Activated naive CD4-positive, alpha-beta T cell treated with anti-CD3 and anti-CD28 coated beads, Interleukin-2, amount 50 U/mL, for 72 hours (primary cell): ENCODE results near the gene PRKCH. TPM values are rescaled to one million over a fixed set of nuclear protein-coding genes. Genes with fewer than 3 reads are reported as not detected.

Source experiments
- ATAC-seq, 2 donors: fragments of 150-1000 bp; cut with Tn5 transposase; 2 replicates each; pipeline ENCODE4 v1.10.0; 2021; ENCODE audit warnings: mild to moderate bottlenecking in 2 of 2, moderate library complexity in 2 of 2
- DNase-seq, 2 donors: peaks; one replicate each; pipeline ENCODE4 v3.0.0; 2021 to 2022; ENCODE audit warnings: low spot score in 2 of 2
- H3K27ac Mint-ChIP-seq, 2 donors: one replicate each; pipeline ENCODE4 v1.8.0; 2022; ENCODE audit warnings: mild to moderate bottlenecking in 2 of 2, mixed read lengths in 2 of 2
- H3K36me3 Mint-ChIP-seq, 2 donors: one replicate each; pipeline ENCODE4 v1.8.0; 2022; ENCODE audit warnings: mixed read lengths in 2 of 2
- H3K9me3 Mint-ChIP-seq, 2 donors: one replicate each; pipeline ENCODE4 v1.8.0; 2022; ENCODE audit warnings: mixed read lengths in 2 of 2
- total RNA-seq, 2 donors: library from RNA; stranded (reverse); gene quantifications; one replicate each; pipeline ENCODE4 v1.2.3, GENCODE V29; 2022

The PRKCH gene
- total RNA-seq, 2 donors from 2014 or later: 131 to 216 TPM

DNA sequence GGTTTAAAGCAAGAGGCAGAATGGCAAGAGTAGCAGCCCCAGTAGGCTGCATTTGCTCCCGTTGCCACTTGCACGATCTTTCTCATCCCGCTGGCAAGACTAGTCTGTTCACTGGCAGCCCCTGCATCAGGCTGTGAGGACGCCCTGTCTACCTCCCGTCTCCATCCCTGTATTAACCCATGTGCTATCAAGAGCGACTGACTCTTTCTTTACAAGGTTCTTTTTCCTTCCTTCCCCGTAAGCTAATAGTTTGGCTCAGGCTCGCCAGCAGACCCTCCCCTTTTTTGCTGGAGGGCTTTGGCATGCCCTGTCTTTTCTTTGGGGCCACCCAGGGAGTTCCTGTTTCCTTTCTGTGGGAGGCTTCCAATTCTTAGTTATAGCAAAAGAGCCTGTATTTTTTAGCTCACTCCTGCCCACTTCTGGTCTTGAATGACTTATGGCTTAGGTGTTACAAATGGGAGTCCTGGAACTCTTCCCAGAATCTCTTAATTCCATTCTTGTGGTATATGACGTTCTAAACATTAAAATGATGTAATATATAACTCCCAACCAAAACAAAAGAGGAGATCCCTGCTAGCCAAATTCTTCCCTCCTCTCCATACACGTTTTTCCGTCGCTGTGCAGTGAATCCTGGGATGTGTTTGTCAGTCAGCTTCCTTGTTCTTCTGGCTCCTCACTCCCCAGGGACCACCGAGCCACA lies 149.0 kb downstream of the PRKCH start:
- peak overlapping the region; percentile 93 to 98 for H3K27ac Mint-ChIP-seq
- no peak for ATAC-seq
- DNase-seq: no peak
- peaks cover 7 to 45% of the 10 kb centered on the region in 2 donors for H3K36me3 Mint-ChIP-seq
- peaks cover 0 to 3% of the 10 kb centered on the region in 2 donors for H3K9me3 Mint-ChIP-seq

DNA sequence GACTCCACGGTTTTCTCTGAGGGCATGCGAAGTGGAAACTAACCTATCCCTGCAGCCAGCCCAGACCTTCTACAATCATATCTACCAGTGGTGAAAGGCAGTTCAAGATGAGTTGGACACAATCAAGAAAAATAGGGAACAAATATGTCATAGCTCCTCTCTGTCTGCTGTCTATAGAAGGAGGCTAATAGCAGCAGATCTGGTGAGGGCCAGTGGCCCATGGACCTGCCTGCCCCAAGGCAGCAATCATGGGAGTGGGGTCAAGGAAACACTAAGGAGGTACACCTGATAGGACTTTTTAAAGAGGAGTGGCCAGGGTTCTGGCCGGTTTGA lies 149.5 kb downstream of the PRKCH start:
- ATAC-seq (no peak), DNase-seq (no peak)
- Mint-ChIP-seq H3K27ac (peak overlapping the region; percentile 93 to 98), H3K9me3 (peaks cover 0 to 3% of the 10 kb centered on the region in 2 donors), H3K36me3 (peaks cover 5 to 42% of the 10 kb centered on the region in 2 donors)

DNA sequence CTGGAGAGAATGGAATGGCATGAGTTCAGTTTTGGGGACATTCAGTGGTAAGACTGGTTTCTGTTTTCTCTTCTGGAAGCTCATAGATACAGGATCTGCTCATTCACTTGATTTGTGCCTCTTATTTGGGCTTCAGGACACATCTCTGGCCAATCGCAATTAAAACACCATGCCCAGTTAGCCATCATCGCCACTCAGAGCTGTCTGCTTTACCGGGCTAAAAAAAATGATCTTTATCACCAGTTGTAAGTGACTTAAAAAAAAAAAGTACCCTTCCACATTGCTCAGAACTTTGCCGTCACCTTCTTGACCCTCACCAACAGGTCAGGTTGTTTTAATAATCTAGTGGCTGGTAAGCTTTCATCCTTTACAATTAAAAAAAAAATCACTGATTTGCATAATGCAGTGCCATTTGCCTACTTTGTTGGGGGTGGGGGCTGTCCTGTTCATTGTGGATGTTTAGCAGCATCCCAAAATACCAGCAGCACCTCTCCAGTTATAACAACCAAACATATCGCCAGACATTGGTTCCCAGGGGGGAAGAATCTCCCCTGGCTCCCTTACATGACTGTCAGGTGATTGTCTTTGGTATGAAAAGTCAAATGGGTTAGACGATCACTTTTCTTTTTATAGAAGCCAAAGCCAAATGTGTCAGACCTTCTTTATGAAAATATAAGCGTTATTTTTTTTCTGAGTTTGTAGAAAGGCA lies 150.1 kb downstream of the PRKCH start:
- H3K27ac Mint-ChIP-seq: peak overlapping the region; percentile 93 to 98
- H3K9me3 Mint-ChIP-seq: peaks cover 0 to 3% of the 10 kb centered on the region in 2 donors
- peaks cover 5 to 42% of the 10 kb centered on the region in 2 donors for H3K36me3 Mint-ChIP-seq
- ATAC-seq: no peak
- DNase-seq: no peak

DNA sequence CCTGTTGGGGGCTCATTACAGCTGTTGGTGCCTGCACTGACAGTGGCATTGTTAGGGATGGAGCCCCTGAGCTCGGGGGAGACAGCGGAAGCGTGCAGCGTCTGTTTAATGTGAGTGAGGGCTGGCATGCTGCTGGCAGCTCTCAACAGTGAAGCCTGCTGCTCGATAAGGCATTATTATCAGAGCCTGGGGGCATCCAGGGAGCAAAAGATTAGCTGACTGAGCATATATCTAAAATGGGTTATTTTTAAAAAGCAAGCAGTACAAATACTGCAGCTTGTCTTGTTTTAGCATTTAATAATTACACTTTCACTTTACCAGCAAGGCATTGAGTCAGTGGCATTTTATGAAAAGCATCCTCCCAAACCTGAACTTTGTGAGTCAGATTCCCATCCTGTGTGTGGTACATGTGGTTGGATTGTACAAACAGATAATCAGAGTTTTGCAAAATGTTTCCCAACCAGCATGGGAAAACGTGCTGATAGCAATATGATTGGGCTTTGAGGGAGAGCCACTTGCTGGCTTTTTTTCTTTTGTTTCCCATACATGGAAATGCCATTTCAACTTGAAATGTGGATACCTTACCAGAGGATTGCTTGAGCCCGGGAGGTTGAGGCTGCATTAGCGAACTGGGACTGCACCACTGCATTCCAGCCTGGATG lies 150.8 kb downstream of the PRKCH start:
- peak in 1 of 2 donors; percentile 44 for DNase-seq
- ATAC-seq: peak; percentile 43 to 51
- Mint-ChIP-seq H3K36me3 (peaks cover 5 to 42% of the 10 kb centered on the region in 2 donors), H3K27ac (peak overlapping the region; percentile 93 to 98), H3K9me3 (peaks cover 0 to 3% of the 10 kb centered on the region in 2 donors)

DNA sequence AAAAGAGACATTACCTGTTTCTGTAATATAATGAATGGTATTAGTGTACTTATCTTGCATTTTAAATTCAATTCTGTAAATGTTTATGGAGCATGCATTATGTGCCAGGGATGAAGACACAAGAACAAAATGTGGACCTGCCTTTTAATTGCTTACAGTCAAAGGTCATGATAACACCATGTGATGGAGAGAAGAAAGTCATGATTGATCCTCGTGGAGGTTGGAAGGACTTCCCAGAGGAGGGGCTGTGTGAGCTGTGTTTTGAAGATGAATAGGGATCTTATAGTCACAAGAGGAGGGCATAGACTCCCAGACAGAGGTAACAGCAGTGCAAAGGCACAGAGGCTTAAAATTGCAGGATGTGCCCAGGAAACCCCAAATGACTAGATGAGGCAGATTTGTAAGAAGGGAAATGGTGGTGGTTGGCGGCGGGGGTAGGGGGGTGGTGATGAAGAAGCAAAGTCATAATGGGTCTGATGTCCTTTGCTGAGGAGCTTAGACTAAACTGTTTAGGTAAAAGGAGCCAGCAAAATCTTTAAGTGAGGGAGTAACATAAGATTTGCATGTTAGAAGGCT lies 151.5 kb downstream of the PRKCH start:
- Mint-ChIP-seq H3K36me3 (peaks cover 7 to 35% of the 10 kb centered on the region in 2 donors), H3K9me3 (peaks cover 0 to 3% of the 10 kb centered on the region in 2 donors), H3K27ac (peak overlapping the region; percentile 93 to 98)
- ATAC-seq (peak; percentile 67 to 69), DNase-seq (peak; percentile 73 to 74)

DNA sequence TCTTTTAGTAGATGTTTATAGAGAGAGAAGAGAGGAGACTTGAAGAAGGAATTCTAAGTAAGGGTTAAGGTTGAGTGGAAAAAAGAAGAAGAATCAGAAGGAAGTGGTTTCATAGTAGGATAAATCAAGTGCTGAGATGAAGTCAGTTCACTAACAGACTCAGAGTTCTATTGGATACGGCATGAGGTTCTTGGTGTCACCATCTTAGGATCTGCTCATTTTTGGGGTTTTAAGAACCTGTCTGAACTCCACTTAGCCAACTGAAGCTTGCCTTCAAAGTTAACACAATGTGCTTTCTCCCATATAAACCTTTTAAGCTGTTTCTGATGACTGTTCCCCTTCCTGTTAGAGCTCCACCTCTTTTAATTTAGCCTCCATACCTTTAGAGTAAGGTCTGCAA lies 152.6 kb downstream of the PRKCH start:
- no peak for DNase-seq
- H3K9me3 Mint-ChIP-seq: peaks cover 0 to 3% of the 10 kb centered on the region in 2 donors
- H3K27ac Mint-ChIP-seq: peak overlapping the region; percentile 93 to 98
- peaks cover 9 to 28% of the 10 kb centered on the region in 2 donors for H3K36me3 Mint-ChIP-seq
- no peak for ATAC-seq

DNA sequence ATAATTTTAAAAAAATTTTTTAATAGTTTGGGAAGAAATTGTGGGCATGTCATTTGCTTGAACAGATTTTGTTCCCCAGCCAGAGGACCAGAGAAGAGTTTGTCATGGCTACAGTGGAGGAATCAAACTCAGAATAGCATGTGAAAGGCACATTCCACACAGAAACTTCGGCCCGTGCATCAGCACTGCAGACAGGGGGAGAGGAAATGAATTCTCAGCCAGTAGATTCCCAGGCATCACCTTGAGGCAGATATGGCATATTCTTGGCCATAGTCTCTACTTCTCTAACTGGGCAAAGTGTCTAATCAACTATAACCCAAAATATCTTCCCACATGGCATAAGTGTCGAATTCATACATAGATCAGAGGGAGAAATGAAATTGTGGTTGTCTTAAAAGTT lies 153.3 kb downstream of the PRKCH start:
- DNase-seq: no peak
- no peak for ATAC-seq
- H3K36me3 Mint-ChIP-seq: peaks cover 9 to 26% of the 10 kb centered on the region in 2 donors
- H3K27ac Mint-ChIP-seq: peak overlapping the region; percentile 69 to 93
- peaks cover 0 to 3% of the 10 kb centered on the region in 2 donors for H3K9me3 Mint-ChIP-seq

DNA sequence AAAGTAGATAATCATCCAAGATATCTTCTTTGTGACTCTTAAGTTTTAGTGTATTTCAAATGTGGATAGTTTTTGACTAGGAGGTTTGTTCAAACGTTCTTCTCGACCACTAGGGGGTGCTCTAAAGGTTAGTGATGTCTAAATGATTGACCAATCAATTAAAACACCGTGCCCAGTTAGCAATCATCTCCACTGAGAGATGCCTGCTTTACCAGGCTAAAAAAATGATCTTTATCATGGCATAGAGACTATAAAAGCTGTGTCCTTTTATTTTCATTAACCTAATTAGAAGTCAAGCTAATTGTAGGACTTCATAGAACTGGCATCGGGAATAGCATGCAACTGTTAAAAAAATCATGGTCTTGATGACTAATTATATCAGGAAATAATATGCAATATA lies 153.9 kb downstream of the PRKCH start:
- no peak for ATAC-seq
- Mint-ChIP-seq H3K27ac (peak overlapping the region; percentile 69 to 93), H3K36me3 (peaks cover 9 to 20% of the 10 kb centered on the region in 2 donors), H3K9me3 (peaks cover 0 to 3% of the 10 kb centered on the region in 2 donors)
- DNase-seq: peak in 1 of 2 donors; percentile 47

DNA sequence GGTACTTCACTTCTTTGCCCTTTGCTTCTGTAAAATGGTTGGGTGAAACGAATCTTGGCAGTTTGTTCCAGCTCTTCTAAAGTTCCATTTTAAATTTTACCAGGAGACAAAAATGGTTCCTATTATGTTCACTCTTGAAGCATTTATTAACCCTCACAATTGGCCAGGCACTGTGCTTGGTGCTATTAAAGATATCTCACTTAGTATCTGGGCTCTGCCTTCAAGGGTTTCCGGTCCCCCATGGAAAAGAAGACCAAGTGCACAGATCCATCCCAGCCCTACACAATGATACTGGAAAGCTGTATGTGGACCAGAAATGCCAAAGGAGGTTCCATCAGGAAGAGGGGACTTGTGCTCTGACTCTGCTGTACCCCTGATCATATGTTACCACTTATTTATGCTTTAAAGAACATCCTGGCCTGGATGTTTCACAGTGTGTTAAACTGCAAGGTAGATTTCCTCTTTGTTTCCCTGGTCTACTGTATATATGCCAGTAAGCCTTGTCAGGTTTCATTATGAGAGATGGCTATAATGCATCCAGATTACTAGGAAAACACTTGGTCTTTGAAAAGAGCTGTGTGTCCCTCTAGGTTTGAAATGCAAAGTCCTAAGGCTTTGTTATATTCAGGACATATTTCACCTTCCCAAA lies 154.8 kb downstream of the PRKCH start:
- no peak for DNase-seq
- ATAC-seq: peak; percentile 4 to 22

DNA sequence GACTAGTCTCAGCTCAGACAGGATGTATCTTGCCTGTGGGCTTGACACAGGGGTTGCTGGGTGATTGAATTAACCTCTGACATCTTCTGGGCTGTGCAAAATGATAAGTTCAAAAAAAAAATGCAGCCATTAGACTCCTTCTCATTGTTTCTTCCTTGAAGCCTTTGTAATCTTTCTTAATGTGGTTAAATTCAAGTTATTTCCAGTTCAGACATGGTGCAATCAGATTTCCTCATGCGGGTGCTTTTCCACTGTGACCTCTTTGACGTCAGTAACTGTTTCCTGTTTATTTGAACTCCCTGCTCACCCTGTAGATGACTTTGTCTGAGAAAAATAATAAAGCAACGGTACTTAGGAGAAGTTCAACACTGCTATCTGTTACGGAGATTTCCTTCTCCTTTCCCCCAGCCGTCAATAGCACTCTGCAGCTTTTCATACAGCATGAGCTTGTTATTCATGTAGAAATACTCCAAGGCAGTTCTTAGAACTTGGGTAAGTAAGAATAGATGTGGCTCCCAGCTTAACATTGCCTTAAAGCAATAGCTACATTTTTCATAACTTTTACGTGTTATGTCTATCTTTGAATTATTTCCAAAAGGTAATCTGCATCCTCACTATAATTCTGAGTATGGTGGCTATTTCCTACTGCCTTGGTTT lies 155.5 kb downstream of the PRKCH start:
- peaks cover 0 to 3% of the 10 kb centered on the region in 2 donors for H3K9me3 Mint-ChIP-seq
- H3K36me3 Mint-ChIP-seq: peaks cover 9 to 28% of the 10 kb centered on the region in 2 donors
- peak overlapping the region; percentile 93 to 100 for H3K27ac Mint-ChIP-seq
- ATAC-seq: peak; percentile 41 to 62
- peak in 1 of 2 donors; percentile 40 for DNase-seq

More for the DNA sequence above, 154.8 kb downstream of the PRKCH start:
- Mint-ChIP-seq H3K9me3 (peaks cover 0 to 3% of the 10 kb centered on the region in 2 donors), H3K36me3 (peaks cover 9 to 21% of the 10 kb centered on the region in 2 donors), H3K27ac (peak overlapping the region; percentile 93 to 100)

DNA sequence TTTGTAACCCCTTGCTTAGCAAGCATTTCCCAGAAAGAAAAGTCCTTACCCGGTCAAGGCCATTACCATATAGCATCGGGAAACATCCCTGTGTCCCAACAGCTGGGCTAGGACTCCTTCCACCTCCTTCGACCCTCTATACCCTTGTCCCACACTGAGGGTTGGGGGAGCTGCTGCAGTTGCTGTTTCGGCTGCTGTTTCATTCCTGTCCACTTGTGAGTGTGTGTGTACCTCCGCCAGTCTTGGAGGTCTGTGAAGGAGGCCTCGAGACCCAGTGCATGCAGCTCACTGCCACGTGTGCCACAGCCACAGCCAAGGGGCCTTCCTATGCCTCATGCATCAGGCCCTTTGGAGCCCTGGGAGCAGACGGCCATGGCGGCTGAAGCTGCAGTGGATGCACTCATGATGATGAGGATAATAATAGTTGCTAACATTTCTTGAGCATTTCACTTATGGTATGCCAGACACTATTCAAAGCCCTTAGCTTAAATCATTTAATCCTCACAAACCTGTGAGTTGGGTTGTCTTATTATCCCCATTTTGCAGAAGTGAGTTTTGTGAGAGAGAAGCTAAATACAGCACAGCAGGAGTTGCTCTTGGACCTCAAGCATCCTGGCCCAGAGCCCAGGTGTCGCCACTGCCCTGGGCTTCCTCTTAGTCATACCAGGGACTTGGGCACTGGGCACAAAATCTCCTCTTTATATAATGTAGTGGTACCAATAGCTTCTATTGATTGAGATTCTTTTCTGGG lies 156.5 kb downstream of the PRKCH start:
- peaks cover 16 to 34% of the 10 kb centered on the region in 2 donors for H3K36me3 Mint-ChIP-seq
- peaks cover 0 to 3% of the 10 kb centered on the region in 2 donors for H3K9me3 Mint-ChIP-seq
- DNase-seq (peak; percentile 46 to 62), ATAC-seq (peak; percentile 1 to 20)
- H3K27ac Mint-ChIP-seq: peak overlapping the region; percentile 93 to 100

DNA sequence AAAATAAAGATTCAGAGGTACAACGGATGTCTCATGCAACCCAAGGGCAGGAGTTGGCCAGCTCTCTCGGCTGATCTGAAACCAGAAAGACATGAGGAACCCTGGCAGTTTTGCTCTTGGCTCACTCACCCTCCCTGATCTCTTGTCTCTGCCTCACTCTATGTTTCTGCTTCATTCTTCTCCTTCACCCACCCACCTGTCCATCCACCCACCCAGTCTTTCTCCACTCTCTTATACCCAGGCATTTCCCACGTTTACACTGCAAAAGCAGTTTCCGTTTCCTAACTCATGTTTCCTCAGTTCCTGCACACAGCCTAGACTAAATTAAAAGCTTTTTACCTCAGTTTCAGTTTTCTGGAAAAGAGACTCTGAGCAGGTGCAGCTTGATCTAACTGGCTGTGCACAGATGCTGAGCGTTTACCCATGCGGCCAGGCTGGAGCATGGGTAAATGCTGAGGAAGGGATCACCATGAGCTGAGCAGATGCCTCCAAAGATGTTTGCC lies 157.6 kb downstream of the PRKCH start:
- H3K36me3 Mint-ChIP-seq: peaks cover 19 to 28% of the 10 kb centered on the region in 2 donors
- peak; percentile 28 to 33 for ATAC-seq

DNA sequence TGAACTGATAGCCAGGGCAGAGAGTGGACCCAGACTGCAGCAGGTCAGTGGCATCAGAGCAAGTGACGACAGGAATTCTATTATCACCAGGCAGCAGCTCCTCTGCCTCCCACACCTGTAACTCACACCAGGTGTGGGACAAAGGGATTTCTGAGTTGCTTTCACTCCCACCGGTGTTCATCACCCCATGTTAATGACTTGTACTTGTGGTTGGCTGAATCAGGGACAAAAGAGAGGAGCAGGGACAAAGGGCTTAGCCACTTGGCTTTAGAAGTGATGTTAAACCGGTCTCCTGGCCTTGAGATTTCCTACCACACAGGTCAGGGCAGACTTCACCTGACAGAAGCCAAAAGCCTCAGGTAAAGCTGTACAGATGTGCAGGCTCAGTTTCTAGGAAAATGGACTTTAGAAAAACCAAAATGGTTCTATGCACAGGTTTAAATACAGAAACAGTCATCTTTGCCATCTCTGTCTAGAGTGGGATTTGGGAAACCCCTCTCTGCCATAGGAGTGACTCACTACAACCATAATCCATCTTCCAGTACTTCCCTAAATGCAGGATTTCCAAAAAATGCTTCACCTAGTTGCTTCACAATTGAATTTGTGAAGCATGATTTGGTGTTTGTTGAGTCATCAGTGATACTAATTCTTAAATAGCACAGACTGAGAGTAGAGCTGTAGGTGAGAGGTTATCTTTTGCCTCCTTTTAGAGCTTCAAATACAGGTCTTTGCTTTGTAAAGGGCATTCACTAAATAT lies 158.5 kb downstream of the PRKCH start:
- Mint-ChIP-seq H3K36me3 (peaks cover 19 to 29% of the 10 kb centered on the region in 2 donors), H3K9me3 (no peaks in the 10 kb centered on the region), H3K27ac (peak overlapping the region; percentile 93 to 100)
- no peak for DNase-seq
- ATAC-seq: peak in 1 of 2 donors; percentile 31

More for the DNA sequence above, 157.6 kb downstream of the PRKCH start:
- H3K27ac Mint-ChIP-seq: peak overlapping the region; percentile 93 to 100
- no peaks in the 10 kb centered on the region for H3K9me3 Mint-ChIP-seq
- peak; percentile 20 to 64 for DNase-seq

DNA sequence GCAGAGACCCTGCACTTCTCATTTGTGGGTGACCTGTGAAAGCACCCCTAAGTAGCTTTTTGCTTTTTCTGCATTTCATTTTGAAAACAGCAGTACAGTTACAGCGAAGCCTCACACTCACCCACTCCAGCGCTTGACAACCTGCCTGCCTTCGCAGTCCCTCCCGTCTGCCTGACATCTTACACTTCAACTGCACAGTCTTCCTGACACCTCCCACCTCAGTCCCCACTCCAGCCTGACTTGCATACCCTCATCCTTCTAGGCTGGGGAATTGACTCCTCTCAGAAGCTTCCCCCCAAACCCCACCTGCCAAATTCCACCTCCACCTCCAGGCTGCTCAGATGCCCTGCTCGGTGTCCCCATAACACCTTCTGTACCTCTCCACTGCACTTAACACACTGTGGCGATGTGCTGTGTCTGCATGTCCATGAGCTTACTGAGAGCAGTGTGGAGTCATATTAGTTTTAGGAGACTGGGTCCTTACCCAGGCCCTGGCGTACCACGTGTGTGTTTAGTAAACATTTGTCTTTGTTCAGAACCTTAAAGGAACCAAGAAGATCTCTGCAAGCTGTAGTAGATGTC lies 159.4 kb downstream of the PRKCH start:
- DNase-seq (no peak), ATAC-seq (no peak)
- Mint-ChIP-seq H3K9me3 (no peaks in the 10 kb centered on the region), H3K27ac (peak overlapping the region; percentile 93 to 100), H3K36me3 (peaks cover 28 to 38% of the 10 kb centered on the region in 2 donors)
